Fibroblast of mammary gland (primary cell): Measurements from ENCODE around the gene SDE2.

ENCODE experiments used
- DNase-seq: peaks from one replicate; pipeline ENCODE4 v3.0.0-alpha.2; 2010; ENCODE audit warnings: low read depth
- H3K4me3 ChIP-seq: 2 replicates; pipeline ENCODE4 v1.5.1; 2011; ENCODE audit warnings: low read depth, mild to moderate bottlenecking, low read length, moderate library complexity; ENCODE audit not compliant: control insufficient read depth
- CTCF ChIP-seq: conservative IDR thresholded peaks from 2 replicates; pipeline ENCODE4 v1.5.1; 2011; ENCODE audit warnings: low read depth, low read length, inconsistent platforms; ENCODE audit not compliant: control insufficient read depth, insufficient read depth

The SDE2 gene

GRCh38 chr1:225953315-225953714 is 45.8 kb downstream of the SDE2 start:
- H3K4me3 ChIP-seq, result no peak overlapping the region
- TF ChIP-seq CTCF, result no peak

GRCh38 chr1:225950905-225951497 is 48.1 kb downstream of the SDE2 start:
- TF ChIP-seq CTCF, result no peak
- H3K4me3 ChIP-seq, result no peak overlapping the region
- no peak for DNase-seq

More at GRCh38 chr1:225953315-225953714, 45.8 kb downstream of the SDE2 start:
- DNase-seq, result no peak

- no peak for DNase-seq
- H3K4me3 ChIP-seq, result no peak overlapping the region
- TF ChIP-seq CTCF, result no peak
These were observed 50.1 kb downstream of the SDE2 start for GRCh38 chr1:225949041-225949440.

DNA sequence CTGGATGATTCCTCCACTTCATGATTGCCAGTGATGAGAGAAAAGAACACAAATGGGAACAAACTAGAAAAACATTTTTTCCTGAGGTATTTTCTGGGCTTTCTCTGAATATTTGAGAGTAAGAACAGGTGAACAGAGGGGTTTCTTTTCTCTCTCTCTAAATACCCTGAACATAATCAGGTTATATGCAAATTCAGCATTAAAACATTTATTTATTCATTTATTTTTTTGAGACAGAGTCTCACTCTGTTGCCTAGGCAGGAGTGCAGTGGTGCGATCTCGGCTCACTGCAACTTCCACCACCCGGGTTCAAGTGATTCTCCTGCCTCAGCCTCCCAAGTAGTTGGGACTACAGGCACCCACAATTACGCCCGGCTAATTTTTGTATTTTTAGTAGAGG is 52.3 kb downstream of the SDE2 start:
- no peak for TF ChIP-seq CTCF
- DNase-seq, result no peak
- H3K4me3 ChIP-seq, result no peak overlapping the region

DNA sequence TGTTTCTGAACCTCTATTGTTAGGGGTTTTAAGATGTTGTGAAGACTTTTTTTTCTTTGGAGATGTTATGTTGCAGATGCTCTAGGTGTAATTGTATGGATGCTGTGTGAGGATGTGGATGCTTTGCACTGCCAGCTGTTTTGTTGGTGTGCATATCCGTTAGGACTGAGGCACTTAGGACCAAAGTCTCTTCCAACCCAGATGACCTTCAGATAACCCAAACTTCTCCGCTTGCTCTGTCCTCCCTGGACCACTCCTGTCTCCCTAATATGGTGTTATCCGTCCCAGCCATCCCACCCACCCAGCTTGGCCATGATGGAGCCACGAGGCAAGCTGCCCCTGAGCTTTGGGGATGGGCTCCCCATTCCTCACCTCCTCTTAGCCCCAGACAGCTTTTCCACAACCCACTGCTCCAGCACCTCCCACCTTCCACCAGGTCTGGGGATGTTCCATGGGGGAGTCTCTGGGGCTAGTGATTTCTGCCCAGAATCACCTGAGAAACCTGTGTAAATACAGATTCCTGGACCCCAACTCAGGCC is 53.0 kb downstream of the SDE2 start:
- DNase-seq, result no peak
- H3K4me3 ChIP-seq, result no peak overlapping the region
- no peak for TF ChIP-seq CTCF

GRCh38 chr1:225945564-225945963 is 53.6 kb downstream of the SDE2 start:
- no peak overlapping the region for H3K4me3 ChIP-seq
- DNase-seq, result no peak
- no peak for TF ChIP-seq CTCF
